ENCODE data around the gene RAB18. TPM values are rescaled to one million over a fixed set of nuclear protein-coding genes. Genes with fewer than 3 reads are reported as not detected.

RAB18 gene
- total RNA-seq, 1 experiment from 2014 or later: 68.1 TPM

GRCh38 chr10:27540672-27541071, 36.6 kb downstream of the RAB18 start:
- TF ChIP-seq ZNF274 (IDR thresholded peaks at IDR 0.05; ENCODE audit: low read depth, low read length) (no peak), SRF (IDR thresholded peaks at IDR 0.05; ENCODE audit: low read depth) (no peak), JUND (IDR thresholded peaks at IDR 0.05) (no peak), SP1 (IDR thresholded peaks at IDR 0.05; ENCODE audit: low read depth) (no peak), ELF1 (IDR thresholded peaks at IDR 0.05; ENCODE audit: borderline replicate concordance, low read depth) (no peak), YY1 (IDR thresholded peaks at IDR 0.05; ENCODE audit: extremely low read depth, insufficient replicate concordance, low read depth, low read length) (no peak), REST (IDR thresholded peaks at IDR 0.05; ENCODE audit: low read depth) (no peak), RAD21 (IDR thresholded peaks at IDR 0.05; ENCODE audit: low read depth) (no peak)
- Histone ChIP-seq H3K9me3 (ENCODE audit: control insufficient read depth in 1 of 2, insufficient read depth in 1 of 2, low read depth in 1 of 2, low read length in 2 of 2) (no peaks in the 10 kb centered on the region), H3K9ac (ENCODE audit: low read length) (no peak overlapping the region), H2AFZ (ENCODE audit: low read depth, low read length, poor library complexity, severe bottlenecking) (no peak overlapping the region), H3K36me3 (ENCODE audit: control insufficient read depth in 1 of 2, insufficient read depth in 2 of 2, low read length in 2 of 2) (peaks cover 6% of the 10 kb centered on the region in 2 experiments; a peak in 2 of 4 replicates), H3K27ac (ENCODE audit: low read depth, low read length) (no peak overlapping the region), H3K4me3 (replicated peaks in 1 of 2; ENCODE audit: low read depth in 1 of 2, low read length in 2 of 2) (no peak overlapping the region), H3K4me1 (ENCODE audit: control insufficient read depth in 1 of 2, insufficient read depth in 2 of 2, low read length in 2 of 2) (no peaks in the 10 kb centered on the region), H3K27me3 (ENCODE audit: insufficient read depth, low read length) (no peaks in the 10 kb centered on the region), H3K4me2 (ENCODE audit: low read length) (no peak overlapping the region), H3K9me2 (ENCODE audit: insufficient read depth) (no peaks in the 10 kb centered on the region), H4K20me1 (ENCODE audit: insufficient read depth) (no peaks in the 10 kb centered on the region), H3K79me2 (ENCODE audit: insufficient read depth, low read length) (no peaks in the 10 kb centered on the region)
- RAD21 ChIA-PET (ENCODE audit: low non-redundant PET in 1 of 2, low total read pairs in 2 of 2, uncharacterized antibody in 2 of 2, unreplicated experiment in 2 of 2): no interaction called here
- POLR2A ChIA-PET: no interaction called here
- intact Hi-C loops (cut with micrococcal nuclease): no loop called here
- CTCF ChIA-PET: no interaction called here
- DNase-seq (ENCODE audit: low read depth, low spot score): no peak
- ATAC-seq: no peak
- no TSS peak for BruUV-seq (replicated peaks)

Data from HCT116 (cell line).